Stomach (tissue), 9 donors: ENCODE data around the gene NOP9. TPM values are rescaled to one million over a fixed set of nuclear protein-coding genes. Genes with fewer than 3 reads are reported as not detected.

Experiments
- DNase-seq, 2 donors: peaks; one replicate each; pipeline versions ENCODE4 v3.0.0 to v3.0.0-alpha.2; 2013 to 2019
- H3K27ac ChIP-seq, 5 donors: fragments of 200-600 bp in 4 of 5; sonication (generic) in 4 of 5; one replicate each; pipeline ENCODE4 v1.5.1; 2013 to 2019; ENCODE audit warnings: mild to moderate bottlenecking in 1 of 5, moderate library complexity in 1 of 5
- H3K27me3 ChIP-seq, 3 donors: fragments of 200-600 bp; sonication (generic); one replicate each; pipeline ENCODE4 v1.5.1; 2017 to 2019; ENCODE audit warnings: mixed run types in 1 of 3
- H3K36me3 ChIP-seq, 4 donors: fragments of 200-600 bp; sonication (generic); 1 replicate in 3 of 4; 2 replicates in 1 of 4; pipeline ENCODE4 v1.5.1; 2016 to 2019
- H3K4me1 ChIP-seq, 4 donors: fragments of 200-600 bp; sonication (generic); one replicate each; pipeline ENCODE4 v1.5.1; 2016 to 2019
- H3K4me3 ChIP-seq, 4 donors: fragments of 200-600 bp; sonication (generic) in 3 of 4; one replicate each; pipeline ENCODE4 v1.5.1; 2016 to 2019; ENCODE audit warnings: mild to moderate bottlenecking in 1 of 4
- H3K9me3 ChIP-seq, 4 donors: fragments of 200-600 bp; sonication (generic); one replicate each; pipeline ENCODE4 v1.5.1; 2016 to 2019
- CTCF ChIP-seq, 7 experiments: fragments of 450-650 bp in 4 of 7; fragments of 200-600 bp in 3 of 7; sonication (generic) in 3 of 7; IDR thresholded peaks; one replicate each; pipeline ENCODE4 v1.5.1; 2016 to 2019; ENCODE audit warnings: antibody characterized with exemption in 7 of 7, control low read depth in 2 of 7, mild to moderate bottlenecking in 1 of 7
- EP300 ChIP-seq: sonication (generic); formaldehyde crosslinking; IDR thresholded peaks from one replicate; pipeline ENCODE4 v1.6.1; 2017; ENCODE audit warnings: antibody characterized with exemption
- POLR2A ChIP-seq, 4 donors: fragments of 450-650 bp; IDR thresholded peaks; one replicate each; pipeline ENCODE4 v1.6.1; 2016; ENCODE audit warnings: antibody characterized with exemption in 4 of 4, control low read depth in 2 of 4, mild to moderate bottlenecking in 1 of 4, moderate library complexity in 1 of 4
- POLR2AphosphoS5 ChIP-seq, 3 donors: sonication (generic); formaldehyde crosslinking; IDR thresholded peaks; one replicate each; pipeline ENCODE4 v1.6.1; 2016; ENCODE audit warnings: antibody characterized with exemption in 3 of 3
- WGBS, 5 donors: extraction: QIAGEN DNeasy Blood & Tissue Kit in 3 of 5; methylation state at CpG; one replicate each; pipeline versions ENCODE4 v1.1.5 to v1.1.7; 2013 to 2018; 5-methylcytosine and 5-hydroxymethylcytosine counted together
- intact Hi-C: fragments of 100-400 bp; cut with DNase I; formaldehyde crosslinking; loops from one replicate; pipeline ENCODE4 v1.15.1; 2023; ENCODE audit warnings: low total_unique reads
- polyA plus RNA-seq, 3 donors: library from polyadenylated mRNA; stranded (reverse); fragments of 200-250 nt; gene quantifications; one replicate each; pipeline ENCODE4 v1.2.3, GENCODE V29; 2013
- total RNA-seq, 5 donors: library from RNA; depleted of rRNA; stranded (reverse); fragments of >200 nt; gene quantifications; one replicate each; pipeline versions ENCODE4 v1.1.0 to v1.2.3, GENCODE V29; 2014 to 2016
- donor health status: healthy with polysubstance abuse.
- donor health status: Bipolar disorder and iron deficiency.
- donor health status: healthy.

Gene NOP9
- total and polyA plus RNA-seq, 8 donors, result 5.4 to 25.7 (median 11.5) TPM

DNA sequence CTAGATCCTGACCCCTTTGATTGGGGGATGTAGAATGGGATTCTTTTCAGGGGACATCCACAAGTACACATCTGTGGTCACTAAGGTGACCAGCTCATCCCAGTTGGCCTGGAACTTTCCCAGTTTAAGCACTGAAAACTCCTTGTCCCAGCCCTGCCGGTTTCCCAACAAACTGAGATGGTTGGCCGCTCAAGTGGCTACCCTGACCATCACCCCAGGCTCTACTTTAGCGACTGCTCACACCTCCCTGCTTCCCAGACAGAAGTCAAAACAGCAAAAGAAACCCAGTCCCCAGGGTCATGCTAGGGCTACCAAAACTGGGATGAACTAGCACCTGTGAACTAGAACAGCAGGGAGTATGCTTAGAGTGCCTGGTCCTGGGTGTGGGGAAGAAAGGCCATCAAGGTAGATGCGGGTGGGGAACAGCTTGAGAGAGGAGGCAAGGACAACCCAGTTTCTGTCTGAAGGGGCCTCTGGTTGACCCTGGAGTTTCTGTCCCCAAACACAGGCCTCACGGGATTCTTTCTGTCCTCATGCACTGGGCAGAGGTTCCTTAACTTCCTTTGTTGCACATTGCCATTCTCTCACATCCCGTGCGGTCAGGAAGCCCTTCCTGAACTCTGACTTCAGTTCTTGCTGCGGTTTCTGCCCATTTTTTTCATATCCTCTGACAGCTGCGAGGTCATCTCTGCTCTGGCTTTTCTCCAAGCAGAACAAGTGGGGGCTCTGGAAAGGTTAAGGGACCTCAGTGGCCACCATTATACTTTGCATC is 13.3 kb downstream of the NOP9 start:
- intact Hi-C loops, result no loop called here
- Histone ChIP-seq H3K4me1 (peaks cover 51 to 96% (median 74%) of the 10 kb centered on the region in 4 donors), H3K9me3 (no peaks in the 10 kb centered on the region), H3K4me3 (peak overlapping the region in 1 of 4 donors; percentile 47), H3K36me3 (peaks cover 0 to 7% (median 0%) of the 10 kb centered on the region in 4 donors), H3K27ac (peak overlapping the region; percentile 47 to 95 (median 88)), H3K27me3 (peaks cover 0 to 20% (median 0%) of the 10 kb centered on the region in 3 donors)
- WGBS, 5 donors, result 64 to 78% (median 70%) methylated on average over 9 of the region's 9 CpGs
- no peak for TF ChIP-seq EP300
- TF ChIP-seq POLR2AphosphoS5 (IDR thresholded peaks at IDR 0.05), result peak in 2 of 3 donors; percentile 41 to 48
- no peak for TF ChIP-seq POLR2A (IDR thresholded peaks at IDR 0.05)
- TF ChIP-seq CTCF (IDR thresholded peaks at IDR 0.05), result no peak
- DNase-seq, result peak in 1 of 2 donors; percentile 62

- Histone ChIP-seq H3K27me3 (peaks cover 0 to 30% (median 4%) of the 10 kb centered on the region in 3 donors), H3K27ac (peak overlapping the region; percentile 2 to 95 (median 88)), H3K4me1 (peaks cover 44 to 86% (median 64%) of the 10 kb centered on the region in 4 donors), H3K36me3 (peaks cover 0 to under 1% (median 0%) of the 10 kb centered on the region in 4 donors), H3K4me3 (no peak overlapping the region), H3K9me3 (no peaks in the 10 kb centered on the region)
- TF ChIP-seq EP300 (no peak), POLR2AphosphoS5 (IDR thresholded peaks at IDR 0.05) (no peak), POLR2A (IDR thresholded peaks at IDR 0.05) (no peak), CTCF (IDR thresholded peaks at IDR 0.05) (no peak)
- no peak for DNase-seq
- 66 to 89% (median 84%) methylated on average over 2 of the region's 2 CpGs for WGBS, 5 donors
- intact Hi-C loops, result no loop called here
Observed at GRCh38 chr14:24313913-24314312, 14.3 kb downstream of the NOP9 start.

DNA sequence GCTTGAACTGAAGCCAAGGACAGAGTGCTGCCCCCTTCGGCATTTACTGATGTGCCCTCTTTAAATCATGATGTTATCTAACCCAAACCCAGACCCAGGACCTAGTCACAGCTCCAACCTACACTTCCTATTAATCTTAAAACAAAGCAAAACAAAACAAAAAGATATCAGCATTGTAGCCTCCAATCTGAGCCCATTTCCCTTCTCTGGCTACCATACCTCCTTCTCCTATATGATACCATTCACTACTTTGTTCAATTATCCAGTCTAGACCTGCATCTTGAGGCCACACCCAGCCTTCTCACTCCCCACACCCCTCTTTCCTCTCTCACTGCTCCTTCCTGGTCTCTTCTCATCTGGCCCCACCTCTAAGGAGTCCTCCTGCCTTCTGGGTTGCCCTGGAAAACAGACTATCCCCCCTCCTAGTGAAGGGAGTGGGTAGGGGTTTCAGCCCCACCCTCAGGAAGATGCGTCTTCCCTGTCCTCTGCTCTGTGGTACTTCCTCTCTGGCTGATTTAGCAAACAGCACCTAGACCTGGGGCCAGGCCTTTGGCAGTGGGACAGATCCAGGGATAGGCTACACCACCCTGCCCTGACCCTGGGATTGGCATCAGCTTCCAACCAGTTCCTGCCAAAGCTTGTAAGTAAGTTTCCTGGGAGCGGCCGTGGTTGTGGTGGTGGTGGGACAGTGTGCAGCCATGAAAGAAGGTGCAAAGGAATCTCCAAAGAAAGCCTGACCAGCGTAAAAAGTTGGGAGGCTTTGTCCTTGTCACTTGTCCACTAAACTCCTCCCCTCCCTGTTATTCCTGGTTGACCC is 14.9 kb downstream of the NOP9 start:
- Histone ChIP-seq H3K36me3 (no peaks in the 10 kb centered on the region), H3K27me3 (peaks cover 0 to 37% (median 4%) of the 10 kb centered on the region in 3 donors), H3K4me1 (peaks cover 42 to 80% (median 58%) of the 10 kb centered on the region in 4 donors), H3K4me3 (peak overlapping the region in 2 of 4 donors; percentile 18 to 21), H3K27ac (peak overlapping the region in 4 of 5 donors; percentile 83 to 95 (median 88)), H3K9me3 (no peaks in the 10 kb centered on the region)
- TF ChIP-seq EP300 (no peak), POLR2A (IDR thresholded peaks at IDR 0.05) (no peak), CTCF (IDR thresholded peaks at IDR 0.05) (no peak), POLR2AphosphoS5 (IDR thresholded peaks at IDR 0.05) (no peak)
- DNase-seq, result no peak
- intact Hi-C loops, result no loop called here
- 65 to 74% (median 69%) methylated on average over 5 of the region's 5 CpGs for WGBS, 5 donors

- WGBS, 5 donors, result 71 to 84% (median 75%) methylated on average over 10 of the region's 10 CpGs
- DNase-seq, result no peak
- intact Hi-C loops, result no loop called here
- Histone ChIP-seq H3K4me3 (peak overlapping the region in 2 of 4 donors; percentile 18 to 21), H3K4me1 (peaks cover 35 to 72% (median 50%) of the 10 kb centered on the region in 4 donors), H3K36me3 (no peaks in the 10 kb centered on the region), H3K27me3 (peaks cover 0 to 41% (median 4%) of the 10 kb centered on the region in 3 donors), H3K9me3 (no peaks in the 10 kb centered on the region), H3K27ac (peak overlapping the region; percentile 37 to 95 (median 66))
- TF ChIP-seq EP300 (no peak), POLR2A (IDR thresholded peaks at IDR 0.05) (no peak), CTCF (IDR thresholded peaks at IDR 0.05) (no peak), POLR2AphosphoS5 (IDR thresholded peaks at IDR 0.05) (no peak)
Observed at GRCh38 chr14:24315243-24315806, 15.7 kb downstream of the NOP9 start.
